IMR-90 (cell line): Measurements from ENCODE around the gene TET1. TPM values are rescaled to one million over a fixed set of nuclear protein-coding genes. Genes with fewer than 3 reads are reported as not detected.

Experiments
- ATAC-seq: fragments of 200-7000 bp; cut with Tn5 transposase; 2 replicates; pipeline ENCODE4 v1.9.1; 2020; ENCODE audit warnings: low read depth, mild to moderate bottlenecking, moderate library complexity
- BruUV-seq: library from RNA; stranded (reverse); fragments of 400-500 nt; replicated peaks from 2 replicates; lab custom pipeline; 2021; lab: Mats Ljungman, UMichigan
- CTCF ChIA-PET: fragments of 300-600 bp; formaldehyde crosslinking; extraction: SDS; loops from one replicate; lab custom pipeline; 2021; ENCODE audit warnings: antibody characterized with exemption; lab: Yijun Ruan, JAX
- POLR2A ChIA-PET: fragments of 300-600 bp; sonication (Branson Sonifier 250); formaldehyde crosslinking; loops from one replicate; lab custom pipeline; 2022; ENCODE audit warnings: antibody characterized with exemption; ENCODE audit not compliant: unreplicated experiment; lab: Charles Lee
- DNase-seq: peaks from one replicate; pipeline ENCODE4 v3.0.0; 2013
- H2AFZ ChIP-seq: replicated peaks from 2 replicates; pipeline ENCODE3; 2013; ENCODE audit warnings: low read length, mild to moderate bottlenecking; ENCODE audit not compliant: poor library complexity
- H2AK5ac ChIP-seq: 2 replicates; pipeline ENCODE4 v1.6.1; 2013; ENCODE audit warnings: low read depth, low read length, inconsistent platforms
- H2AK9ac ChIP-seq: replicated peaks from 2 replicates; pipeline ENCODE3; 2013; ENCODE audit warnings: mild to moderate bottlenecking, low read depth, low read length, moderate library complexity; ENCODE audit not compliant: poor library complexity
- H2BK120ac ChIP-seq: 2 replicates; pipeline ENCODE4 v1.6.1; 2013; ENCODE audit warnings: low read depth, low read length, inconsistent platforms
- H2BK15ac ChIP-seq: 3 replicates; pipeline ENCODE4 v1.6.1; 2013; ENCODE audit warnings: low read depth, low read length, inconsistent platforms
- H2BK20ac ChIP-seq: 2 replicates; pipeline ENCODE4 v1.6.1; 2013; ENCODE audit warnings: low read depth, mild to moderate bottlenecking, inconsistent platforms, low read length, moderate library complexity
- H2BK5ac ChIP-seq: 2 replicates; pipeline ENCODE4 v1.6.1; 2013; ENCODE audit warnings: mild to moderate bottlenecking, low read depth, low read length, inconsistent platforms; ENCODE audit not compliant: poor library complexity, severe bottlenecking
- H3K14ac ChIP-seq: replicated peaks from 2 replicates; pipeline ENCODE4 v1.6.1; 2013; ENCODE audit warnings: low read depth, low read length, inconsistent platforms
- H3K18ac ChIP-seq: 2 replicates; pipeline ENCODE4 v1.6.1; 2013; ENCODE audit warnings: low read depth, low read length, control low read depth
- H3K23ac ChIP-seq: 2 replicates; pipeline ENCODE4 v1.6.1; 2013; ENCODE audit warnings: low read depth, low read length, inconsistent platforms
- H3K27ac ChIP-seq: 2 replicates; pipeline ENCODE4 v1.5.1; 2013; ENCODE audit warnings: mild to moderate bottlenecking, control low read depth, low read length; ENCODE audit not compliant: insufficient read depth
- H3K27me3 ChIP-seq: 2 replicates; pipeline ENCODE4 v1.6.1; 2013; ENCODE audit warnings: low read length; ENCODE audit not compliant: control insufficient read depth, insufficient read depth
- H3K36me3 ChIP-seq: 2 replicates; pipeline ENCODE4 v1.6.1; 2013; ENCODE audit warnings: low read length, mixed read lengths; ENCODE audit not compliant: control insufficient read depth, insufficient read depth
- H3K4ac ChIP-seq: 2 replicates; pipeline ENCODE4 v1.6.1; 2013; ENCODE audit warnings: low read depth, low read length, inconsistent platforms
- H3K4me1 ChIP-seq: 2 replicates; pipeline ENCODE4 v1.6.1; 2013; ENCODE audit warnings: low read length, mixed read lengths; ENCODE audit not compliant: control insufficient read depth, insufficient read depth
- H3K4me2 ChIP-seq: 2 replicates; pipeline ENCODE4 v1.6.1; 2013; ENCODE audit warnings: low read depth, mild to moderate bottlenecking, control low read depth, low read length, moderate library complexity
- H3K4me3 ChIP-seq: 2 replicates; pipeline ENCODE4 v1.5.1; 2013; ENCODE audit warnings: low read depth, mild to moderate bottlenecking, control low read depth, low read length, moderate library complexity; ENCODE audit not compliant: insufficient read depth
- H3K56ac ChIP-seq: 2 replicates; pipeline ENCODE4 v1.6.1; 2013; ENCODE audit warnings: low read length, inconsistent platforms; ENCODE audit not compliant: insufficient read depth; ENCODE audit errors: extremely low read depth
- H3K79me1 ChIP-seq, 2 experiments: 2 replicates each; pipeline ENCODE4 v1.6.1; 2013; ENCODE audit warnings: low read length in 2 of 2, inconsistent platforms in 1 of 2, low read depth in 1 of 2
- H3K9ac ChIP-seq: 2 replicates; pipeline ENCODE4 v1.6.1; 2013; ENCODE audit warnings: low read depth, low read length, control low read depth
- H3K9me1 ChIP-seq: 2 replicates; pipeline ENCODE4 v1.6.1; 2013; ENCODE audit warnings: low read length, inconsistent platforms; ENCODE audit not compliant: insufficient read depth
- H3K9me3 ChIP-seq: 2 replicates; pipeline ENCODE4 v1.6.1; 2013; ENCODE audit warnings: low read length; ENCODE audit not compliant: control insufficient read depth, insufficient read depth
- H4K20me1 ChIP-seq: 2 replicates; pipeline ENCODE4 v1.6.1; 2013; ENCODE audit warnings: low read length, inconsistent platforms; ENCODE audit not compliant: insufficient read depth
- H4K5ac ChIP-seq: 2 replicates; pipeline ENCODE4 v1.6.1; 2013; ENCODE audit warnings: mild to moderate bottlenecking, low read depth, low read length, control low read depth
- H4K8ac ChIP-seq, 2 experiments: 2 replicates each; pipeline ENCODE4 v1.6.1; 2013; ENCODE audit warnings: low read depth in 2 of 2, low read length in 2 of 2, control low read depth in 1 of 2, inconsistent platforms in 1 of 2
- H4K91ac ChIP-seq: 2 replicates; pipeline ENCODE4 v1.6.1; 2013; ENCODE audit warnings: low read depth, low read length, inconsistent platforms; ENCODE audit not compliant: insufficient read depth
- BHLHE40 ChIP-seq: fragments of 150-350 bp; IDR thresholded peaks from 2 replicates; pipeline ENCODE4 v1.6.1; 2016; ENCODE audit warnings: mild to moderate bottlenecking, low read depth, low read length
- CEBPB ChIP-seq: IDR thresholded peaks from 2 replicates; pipeline ENCODE4 v1.6.1; 2012; ENCODE audit warnings: low read depth, low read length, improper control_type of control experiment
- CHD1 ChIP-seq: IDR thresholded peaks from 2 replicates; pipeline ENCODE4 v1.6.1; 2012; ENCODE audit warnings: low read depth, low read length, improper control_type of control experiment
- FOS ChIP-seq: fragments of 150-350 bp; IDR thresholded peaks from 2 replicates; pipeline ENCODE4 v1.6.1; 2016; ENCODE audit warnings: low read depth, low read length
- MAZ ChIP-seq: IDR thresholded peaks from 2 replicates; pipeline ENCODE4 v1.6.1; 2012; ENCODE audit warnings: low read depth, mild to moderate bottlenecking, low read length, improper control_type of control experiment, moderate library complexity, borderline replicate concordance
- MXI1 ChIP-seq: IDR thresholded peaks from 2 replicates; pipeline ENCODE4 v1.6.1; 2012; ENCODE audit warnings: low read depth, mild to moderate bottlenecking, low read length, moderate library complexity, borderline replicate concordance
- RAD21 ChIP-seq: IDR thresholded peaks from 2 replicates; pipeline ENCODE4 v1.6.1; 2012; ENCODE audit warnings: low read length, improper control_type of control experiment
- RCOR1 ChIP-seq: IDR thresholded peaks from 2 replicates; pipeline ENCODE4 v1.6.1; 2012; ENCODE audit warnings: mild to moderate bottlenecking, low read length, improper control_type of control experiment; ENCODE audit not compliant: insufficient replicate concordance
- RFX5 ChIP-seq: IDR thresholded peaks from 2 replicates; pipeline ENCODE4 v1.8.0; 2012; ENCODE audit warnings: low read depth, mild to moderate bottlenecking, low read length, moderate library complexity
- SMC3 ChIP-seq: fragments of 150-350 bp; IDR thresholded peaks from 2 replicates; pipeline ENCODE4 v1.6.1; 2016; ENCODE audit warnings: low read depth, mild to moderate bottlenecking, antibody characterized with exemption, low read length, moderate library complexity
- WGBS, 2 experiments: methylation state at CpG; one replicate each; pipeline versions ENCODE4 v1.1.5 to v1.1.7; 2013; ENCODE audit warnings: missing lambda C conversion rate in 2 of 2; ENCODE audit not compliant: insufficient read length in 1 of 2; ENCODE audit errors: extremely low coverage in 2 of 2; 5-methylcytosine and 5-hydroxymethylcytosine counted together
- dilution Hi-C: fragments of 300-500 bp; cut with HindIII; formaldehyde crosslinking; loops from one replicate; pipeline ENCODE4 v1.14.3; 2018; ENCODE audit warnings: low sequenced_read_pairs; ENCODE audit not compliant: unreplicated experiment
- in situ Hi-C: fragments of 300-500 bp; cut with MboI; formaldehyde crosslinking; loops from 3 replicates; pipeline ENCODE4 v1.14.3; 2019; ENCODE audit warnings: low sequenced_read_pairs, inconsistent platforms, mixed read lengths
- intact Hi-C: fragments of 100-400 bp; cut with micrococcal nuclease; formaldehyde crosslinking; loops from 2 replicates; pipeline ENCODE4 v1.10.0; 2022
- polyA plus RNA-seq, 3 experiments: library from polyadenylated mRNA; depleted of rRNA; stranded (reverse); fragments of >200 nt; gene quantifications; 2 replicates each; pipeline ENCODE4 v1.2.3, GENCODE V29; 2012; ENCODE audit warnings: low replicate concordance in 1 of 3
- total RNA-seq: library from RNA; depleted of rRNA; stranded (reverse); fragments of >200 nt; gene quantifications from 2 replicates; pipeline ENCODE4 v1.2.3, GENCODE V29; 2012
- TF ChIP-seq, protein P1 (sequence below): fragments of 150-350 bp; IDR thresholded peaks from 2 replicates; pipeline ENCODE4 v1.6.1; 2017; ENCODE audit warnings: mild to moderate bottlenecking, antibody characterized with exemption, low read length, low read depth
- TF ChIP-seq, protein P2 (sequence below): conservative IDR thresholded peaks from 2 replicates; pipeline ENCODE4 v1.5.1; 2012; ENCODE audit warnings: mild to moderate bottlenecking, low read depth, low read length, improper control_type of control experiment
- TF ChIP-seq, protein P3 (sequence below): fragments of 150-350 bp; IDR thresholded peaks from 2 replicates; pipeline ENCODE4 v1.6.1; 2016; ENCODE audit warnings: low read depth, mild to moderate bottlenecking, low read length, moderate library complexity, borderline replicate concordance

TET1 gene
- total and polyA plus RNA-seq, 2 of the 4 experiments (the other 2 are of a cell fraction) = 1.0 to 4.3 TPM

DNA sequence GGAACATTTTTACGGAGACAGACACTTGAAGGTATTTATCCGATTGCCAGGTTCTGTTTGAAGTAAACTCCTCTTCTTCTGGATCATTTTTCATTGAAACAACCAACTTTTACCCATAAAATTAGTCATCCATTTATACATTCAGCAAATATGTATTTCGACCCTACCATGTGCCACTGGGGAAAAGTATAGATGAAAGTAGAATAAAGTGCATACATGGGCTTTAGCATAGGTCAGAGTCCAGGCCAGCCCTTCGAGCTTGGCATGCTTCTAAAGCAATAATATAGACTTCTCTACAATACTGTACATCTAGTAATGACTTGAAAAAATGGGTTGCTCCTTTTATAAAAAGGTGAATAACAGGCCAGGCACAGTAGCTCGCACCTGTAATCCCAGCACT lies 42.9 kb upstream of the TET1 start:
- no peak overlapping the region for H3K4me2 ChIP-seq
- H3K9me3 ChIP-seq = no peaks in the 10 kb centered on the region
- H2AK5ac ChIP-seq = no peak overlapping the region
- no peaks in the 10 kb centered on the region for H3K9me1 ChIP-seq
- dilution Hi-C loops (no loop called here), in situ Hi-C loops (no loop called here), intact Hi-C loops (no loop called here)
- CTCF ChIA-PET = no interaction called here
- TF ChIP-seq RAD21 (no peak), MAZ (no peak), RCOR1 (no peak), SMC3 (no peak), FOS (no peak), BHLHE40 (no peak), MXI1 (no peak), CEBPB (no peak), RFX5 (no peak), CHD1 (no peak)
- TF ChIP-seq, protein P1, sequence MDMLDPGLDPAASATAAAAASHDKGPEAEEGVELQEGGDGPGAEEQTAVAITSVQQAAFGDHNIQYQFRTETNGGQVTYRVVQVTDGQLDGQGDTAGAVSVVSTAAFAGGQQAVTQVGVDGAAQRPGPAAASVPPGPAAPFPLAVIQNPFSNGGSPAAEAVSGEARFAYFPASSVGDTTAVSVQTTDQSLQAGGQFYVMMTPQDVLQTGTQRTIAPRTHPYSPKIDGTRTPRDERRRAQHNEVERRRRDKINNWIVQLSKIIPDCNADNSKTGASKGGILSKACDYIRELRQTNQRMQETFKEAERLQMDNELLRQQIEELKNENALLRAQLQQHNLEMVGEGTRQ = no peak
- TF ChIP-seq, protein P2, sequence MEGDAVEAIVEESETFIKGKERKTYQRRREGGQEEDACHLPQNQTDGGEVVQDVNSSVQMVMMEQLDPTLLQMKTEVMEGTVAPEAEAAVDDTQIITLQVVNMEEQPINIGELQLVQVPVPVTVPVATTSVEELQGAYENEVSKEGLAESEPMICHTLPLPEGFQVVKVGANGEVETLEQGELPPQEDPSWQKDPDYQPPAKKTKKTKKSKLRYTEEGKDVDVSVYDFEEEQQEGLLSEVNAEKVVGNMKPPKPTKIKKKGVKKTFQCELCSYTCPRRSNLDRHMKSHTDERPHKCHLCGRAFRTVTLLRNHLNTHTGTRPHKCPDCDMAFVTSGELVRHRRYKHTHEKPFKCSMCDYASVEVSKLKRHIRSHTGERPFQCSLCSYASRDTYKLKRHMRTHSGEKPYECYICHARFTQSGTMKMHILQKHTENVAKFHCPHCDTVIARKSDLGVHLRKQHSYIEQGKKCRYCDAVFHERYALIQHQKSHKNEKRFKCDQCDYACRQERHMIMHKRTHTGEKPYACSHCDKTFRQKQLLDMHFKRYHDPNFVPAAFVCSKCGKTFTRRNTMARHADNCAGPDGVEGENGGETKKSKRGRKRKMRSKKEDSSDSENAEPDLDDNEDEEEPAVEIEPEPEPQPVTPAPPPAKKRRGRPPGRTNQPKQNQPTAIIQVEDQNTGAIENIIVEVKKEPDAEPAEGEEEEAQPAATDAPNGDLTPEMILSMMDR = no peak
- TF ChIP-seq, protein P3, sequence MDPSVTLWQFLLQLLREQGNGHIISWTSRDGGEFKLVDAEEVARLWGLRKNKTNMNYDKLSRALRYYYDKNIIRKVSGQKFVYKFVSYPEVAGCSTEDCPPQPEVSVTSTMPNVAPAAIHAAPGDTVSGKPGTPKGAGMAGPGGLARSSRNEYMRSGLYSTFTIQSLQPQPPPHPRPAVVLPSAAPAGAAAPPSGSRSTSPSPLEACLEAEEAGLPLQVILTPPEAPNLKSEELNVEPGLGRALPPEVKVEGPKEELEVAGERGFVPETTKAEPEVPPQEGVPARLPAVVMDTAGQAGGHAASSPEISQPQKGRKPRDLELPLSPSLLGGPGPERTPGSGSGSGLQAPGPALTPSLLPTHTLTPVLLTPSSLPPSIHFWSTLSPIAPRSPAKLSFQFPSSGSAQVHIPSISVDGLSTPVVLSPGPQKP = no peak
- peaks cover 0 to 34% of the 10 kb centered on the region in 2 experiments; a peak in 1 of 4 replicates for H3K79me1 ChIP-seq
- H2BK5ac ChIP-seq = no peak overlapping the region
- H4K8ac ChIP-seq = no peak overlapping the region
- peaks cover 4% of the 10 kb centered on the region for H3K36me3 ChIP-seq
- H3K9ac ChIP-seq = no peak overlapping the region
- no peak overlapping the region for H4K91ac ChIP-seq
- no peak overlapping the region for H3K14ac ChIP-seq
- BruUV-seq = no TSS peak
- H4K5ac ChIP-seq = no peak overlapping the region
- no peak overlapping the region for H2BK15ac ChIP-seq
- no peak overlapping the region for H2AK9ac ChIP-seq
- no peak overlapping the region for H3K23ac ChIP-seq
- no peak overlapping the region for H3K18ac ChIP-seq
- H4K20me1 ChIP-seq = no peaks in the 10 kb centered on the region
- POLR2A ChIA-PET = no interaction called here
- H2BK20ac ChIP-seq = no peak overlapping the region
- H3K27ac ChIP-seq = peak overlapping the region; percentile 3; the same call in 1 of the 2 replicates
- no peak overlapping the region for H3K4ac ChIP-seq
- no peaks in the 10 kb centered on the region for H3K27me3 ChIP-seq
- no peak overlapping the region for H3K56ac ChIP-seq
- peaks cover 2% of the 10 kb centered on the region for H3K4me1 ChIP-seq
- no peak overlapping the region for H2AFZ ChIP-seq
- 60% methylated on average over 1 of the region's 5 CpGs; no CpG with 5 or more reads in 1 of the 2 experiments for WGBS, 2 experiments
- H3K4me3 ChIP-seq = no peak overlapping the region
- DNase-seq (peak; percentile 14), ATAC-seq (no peak)
- H2BK120ac ChIP-seq = no peak overlapping the region
